Kidney capillary endothelial cell (primary cell): ENCODE data around the gene CRTC2.

ENCODE experiments used
- DNase-seq: peaks from one replicate; pipeline ENCODE4 v3.0.0-alpha.2; 2018; ENCODE audit warnings: low spot score

CRTC2 gene

GRCh38 chr1:153976819-153977249 lies 18.4 kb upstream of the CRTC2 start:
- no peak for DNase-seq

GRCh38 chr1:153973525-153973924 lies 15.1 kb upstream of the CRTC2 start:
- DNase-seq: no peak

DNA sequence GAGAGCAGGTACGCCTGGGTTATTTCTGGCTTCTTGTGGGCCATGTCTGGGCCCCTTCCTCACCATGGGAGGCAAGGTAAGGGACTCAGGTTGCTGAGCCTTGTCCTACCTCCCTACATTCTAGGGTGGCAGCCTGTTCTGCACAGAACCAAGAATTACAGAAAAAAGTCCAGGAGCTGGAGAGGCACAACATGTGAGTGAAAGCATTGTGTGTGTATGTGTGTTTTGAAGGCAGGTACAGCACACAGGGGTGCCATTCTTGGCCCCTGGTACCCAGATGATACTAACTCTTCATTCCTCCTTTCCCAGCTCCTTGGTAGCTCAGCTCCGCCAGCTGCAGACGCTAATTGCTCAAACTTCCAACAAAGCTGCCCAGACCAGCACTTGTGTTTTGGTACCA lies 14.7 kb upstream of the CRTC2 start:
- no peak for DNase-seq

DNA sequence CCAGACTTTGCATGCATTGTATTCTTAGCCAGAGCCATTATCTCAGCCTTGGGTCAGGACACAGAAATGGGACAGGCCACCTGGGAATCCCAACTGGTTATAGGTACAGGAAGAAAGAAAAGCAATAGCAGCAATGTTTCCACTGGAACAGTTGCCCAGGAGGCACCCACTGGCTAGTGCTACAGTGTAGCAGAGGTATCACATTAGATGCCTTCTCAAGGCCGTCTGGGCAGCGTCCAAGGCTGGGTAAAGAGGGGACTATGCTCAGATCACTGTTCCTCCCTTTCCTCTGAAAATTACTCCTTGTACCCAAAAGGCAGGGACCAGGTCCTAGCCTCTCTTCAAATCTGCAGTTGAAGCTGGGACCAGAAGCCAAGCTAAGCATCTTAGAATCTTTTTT lies 11.9 kb upstream of the CRTC2 start:
- no peak for DNase-seq

DNA sequence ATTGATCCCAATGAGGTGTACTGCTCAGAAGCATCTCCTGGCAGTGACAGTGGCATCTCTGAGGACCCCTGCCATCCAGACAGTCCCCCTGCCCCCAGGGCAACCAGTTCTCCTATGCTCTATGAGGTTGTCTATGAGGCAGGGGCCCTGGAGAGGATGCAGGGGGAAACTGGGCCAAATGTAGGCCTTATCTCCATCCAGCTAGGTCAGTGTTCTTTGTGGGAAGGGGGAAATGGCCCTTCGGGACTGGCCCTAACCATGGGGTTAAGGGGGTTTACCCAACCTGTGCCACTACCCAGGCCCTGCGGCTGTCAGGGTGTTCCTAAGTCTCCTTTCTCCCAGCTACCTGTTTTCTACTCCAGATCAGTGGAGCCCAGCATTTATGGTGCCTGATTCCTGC lies 10.6 kb upstream of the CRTC2 start:
- DNase-seq: no peak

GRCh38 chr1:153968408-153968807 lies 10.0 kb upstream of the CRTC2 start:
- no peak for DNase-seq

DNA sequence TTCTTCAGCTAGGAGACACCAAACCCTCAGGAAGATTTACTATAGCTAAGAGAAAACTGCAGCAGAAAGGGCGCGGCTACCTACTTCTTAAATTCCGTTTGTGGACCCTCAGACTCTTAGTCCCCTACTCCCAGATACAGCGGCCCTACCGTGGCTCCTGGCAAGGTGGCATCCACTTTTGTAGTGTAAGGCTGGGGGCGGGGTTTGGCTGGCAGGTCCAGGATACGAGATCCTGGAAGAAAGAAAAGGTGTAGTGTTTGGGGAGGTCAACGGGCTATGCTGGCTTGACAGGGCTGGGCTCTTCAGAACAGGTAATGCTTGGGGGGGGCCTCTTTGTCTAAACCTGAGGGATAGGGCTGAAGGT lies 9.6 kb upstream of the CRTC2 start:
- no peak for DNase-seq

DNA sequence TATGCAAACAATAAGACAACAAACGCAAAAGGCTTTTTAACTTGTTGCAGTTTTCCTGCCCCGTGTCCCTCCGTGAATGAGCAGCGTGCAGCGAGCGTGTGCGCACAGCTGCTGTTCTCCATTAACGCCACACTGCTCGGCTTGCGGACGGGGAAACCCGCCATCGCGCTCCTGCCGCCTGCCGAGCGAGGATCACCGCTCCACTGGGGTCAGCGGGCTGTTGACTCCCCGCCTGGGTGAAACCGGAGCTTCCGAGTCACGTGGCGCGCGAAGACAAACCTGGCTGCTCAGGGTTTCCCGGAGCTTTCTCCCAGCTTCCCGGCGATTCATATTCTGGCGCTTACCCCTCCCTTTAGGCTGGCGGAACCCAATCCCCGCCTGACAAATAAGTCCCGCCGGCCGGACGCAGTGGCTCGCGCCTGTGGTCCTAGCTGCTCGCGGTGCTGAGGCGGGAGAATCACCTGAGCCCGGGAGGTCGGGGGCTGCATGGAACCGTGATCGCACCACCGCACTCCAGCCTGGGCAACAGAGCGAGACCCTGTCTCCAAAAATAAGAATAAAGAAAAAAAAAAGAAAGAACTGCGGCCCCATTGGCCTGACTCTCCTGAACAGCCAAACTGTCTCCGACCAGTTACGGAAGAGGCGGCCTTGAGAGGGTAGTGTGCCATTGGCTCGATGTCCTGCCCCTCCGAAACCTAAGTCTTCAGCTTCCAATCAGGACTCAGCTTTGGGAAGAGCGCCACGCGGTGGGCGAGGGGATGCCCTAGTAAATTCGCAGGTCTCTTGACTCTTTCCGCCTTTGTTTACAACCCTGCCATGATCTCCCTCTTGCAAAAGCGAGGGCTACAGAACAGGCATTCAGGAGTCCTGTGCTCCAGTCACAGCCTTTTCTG lies 8.9 kb upstream of the CRTC2 start, which contains the start of gene CREB3L4:
Gene CREB3L4, plus strand, starts transcription at position 796 of the 893 bp plus-strand sequence. CDS start 624 bp downstream, outside the sequence.
- peak; percentile 97 for DNase-seq

- peak; percentile 50 for DNase-seq
These were observed 5.5 kb upstream of the CRTC2 start for GRCh38 chr1:153963850-153964331.

GRCh38 chr1:153963030-153963849 lies 4.8 kb upstream of the CRTC2 start, which contains the start of gene SLC39A1:
TSS of gene SLC39A1 (minus strand) at chr1:153963537. CDS start at chr1:153962715, 822 bp downstream.
- DNase-seq: peak; percentile 92

DNA sequence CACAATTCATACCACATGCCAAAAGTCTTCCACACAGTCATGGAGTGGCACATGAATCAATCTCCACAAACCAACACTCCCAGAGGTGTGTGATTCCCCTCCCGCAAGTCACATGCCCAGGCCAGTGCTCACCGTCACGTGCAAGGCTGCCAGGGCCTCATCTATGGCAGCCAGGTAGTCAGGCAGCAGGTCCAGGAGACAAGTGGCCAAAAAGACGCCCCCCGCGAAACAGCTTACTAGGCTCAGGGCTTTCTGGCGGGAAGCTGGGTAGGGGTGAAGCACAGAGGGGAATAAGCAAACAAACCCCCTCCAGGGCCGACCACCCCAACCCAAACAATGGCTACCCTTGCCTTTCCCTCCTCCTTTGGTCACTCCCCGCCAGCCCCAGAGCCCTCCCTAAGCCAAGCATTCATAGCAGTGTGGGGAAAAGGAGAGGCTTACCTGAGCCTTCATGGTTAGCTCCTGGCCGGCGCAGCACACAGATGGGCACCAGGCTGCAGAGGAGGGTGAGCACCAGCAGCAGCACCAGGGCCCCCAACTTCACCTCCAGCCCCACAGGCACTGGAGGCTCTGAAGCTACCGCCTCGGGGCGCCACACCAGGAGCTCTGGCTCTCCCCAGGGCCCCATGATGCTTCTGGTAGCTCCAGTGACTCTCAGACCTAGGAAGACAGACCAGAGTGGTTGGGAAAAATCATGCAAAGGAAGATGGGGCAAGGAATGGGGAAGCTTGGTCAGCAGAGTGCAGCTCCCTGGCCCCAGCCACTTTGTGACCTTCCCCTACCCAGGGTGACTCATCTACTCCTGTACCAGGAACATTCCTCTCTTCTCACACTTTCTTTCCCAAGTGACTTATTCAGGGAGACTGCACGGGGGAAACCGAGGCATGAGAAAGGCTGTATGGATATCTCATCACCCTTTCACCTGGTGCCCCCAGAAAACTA lies 3.9 kb upstream of the CRTC2 start:
- peak; percentile 40 for DNase-seq

GRCh38 chr1:153961421-153961820 lies 3.0 kb upstream of the CRTC2 start:
- no peak for DNase-seq

DNA sequence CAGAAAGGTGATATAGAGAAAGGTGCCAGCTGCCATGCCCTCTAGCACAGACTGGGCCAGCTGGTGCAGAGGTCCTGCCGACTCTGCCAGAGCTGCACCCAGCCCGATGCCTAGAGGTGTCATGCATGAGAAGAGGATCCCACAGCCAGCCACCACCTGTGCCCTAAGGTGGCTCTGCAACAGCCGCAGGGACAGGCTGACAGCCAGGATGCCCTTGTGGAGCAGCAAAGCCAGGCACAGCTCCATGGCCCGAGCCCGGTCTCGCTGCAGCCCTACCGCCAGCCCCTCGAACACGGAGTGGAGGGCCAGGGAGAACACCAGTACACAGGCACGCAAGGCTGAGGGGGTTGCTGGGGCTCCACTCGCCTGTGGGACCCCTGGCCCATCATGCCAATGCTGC lies 1.8 kb upstream of the CRTC2 start:
- no peak for DNase-seq

DNA sequence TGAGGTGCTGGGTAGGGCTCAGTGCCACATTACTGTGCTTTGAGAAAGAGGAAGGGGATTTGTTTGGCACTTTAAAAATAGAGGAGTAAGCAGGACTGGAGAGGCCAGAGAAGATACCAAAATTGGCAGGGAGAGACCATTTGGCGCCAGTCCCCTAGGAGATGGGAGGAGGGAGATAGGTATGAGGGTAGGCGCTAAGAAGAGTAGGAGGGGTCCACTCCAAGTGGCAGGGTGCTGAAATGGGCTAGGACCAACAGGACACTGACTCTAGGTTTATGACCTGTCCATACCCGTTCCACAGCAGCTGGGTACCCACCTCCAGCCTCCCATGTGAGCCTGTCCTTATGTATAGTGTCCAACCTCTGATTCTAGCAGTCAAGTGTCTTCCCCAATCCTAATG lies 1.0 kb upstream of the CRTC2 start:
- DNase-seq: no peak

GRCh38 chr1:153958961-153959260 lies 499 bp upstream of the CRTC2 start:
- DNase-seq: no peak

DNA sequence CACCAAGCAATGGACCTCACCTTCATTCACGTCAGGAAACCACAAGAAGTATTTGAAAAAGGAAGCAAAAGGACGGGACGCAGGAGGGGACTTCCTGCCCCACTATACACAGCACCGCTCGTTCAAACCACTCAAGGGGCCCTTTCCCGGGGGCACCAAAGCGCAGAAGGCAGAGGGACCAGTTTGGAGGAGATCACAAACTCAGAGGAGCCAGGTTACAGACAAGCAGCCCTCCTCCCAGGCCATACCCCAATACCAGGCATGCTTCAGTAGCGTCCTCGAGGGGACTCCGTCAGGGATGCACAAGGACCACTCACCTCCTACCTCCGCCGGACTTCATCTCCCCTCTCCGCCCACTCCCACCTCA lies 685 bp downstream of the CRTC2 start:
- DNase-seq: no peak

DNA sequence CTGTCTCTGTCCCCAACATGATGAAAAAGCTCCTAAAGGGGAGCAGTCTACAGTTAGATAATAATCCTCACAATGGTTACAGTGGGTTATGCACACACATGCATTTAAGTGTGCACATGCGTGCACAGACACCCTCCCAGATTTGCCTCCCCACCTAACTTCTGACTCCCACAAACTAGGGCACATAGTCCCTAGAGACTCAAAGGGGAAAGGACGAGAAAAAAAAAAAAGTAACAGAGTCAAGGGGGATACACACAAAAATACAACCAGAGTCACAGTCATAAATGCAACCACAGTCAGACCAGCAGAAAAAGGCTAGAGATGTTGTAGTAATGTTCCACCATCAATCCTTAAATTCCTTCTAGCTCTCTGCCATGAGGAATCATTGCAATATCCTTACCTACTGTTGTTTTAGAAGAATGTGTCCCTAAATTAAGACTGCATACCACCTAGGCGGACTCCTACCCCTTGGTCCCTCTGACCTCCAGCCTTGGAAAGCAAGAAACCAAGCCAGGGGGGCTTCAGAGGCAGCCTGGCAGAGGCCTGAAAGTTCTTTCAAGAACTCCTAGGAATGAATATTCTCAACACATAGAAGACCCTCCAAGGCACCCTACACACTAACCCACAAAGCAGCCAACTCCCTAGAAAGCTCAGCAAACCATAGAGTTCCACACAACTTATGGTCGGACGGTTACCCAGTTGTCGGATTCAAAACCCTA lies 1.3 kb downstream of the CRTC2 start:
- DNase-seq: no peak

- DNase-seq: no peak
These were observed 3.6 kb downstream of the CRTC2 start for GRCh38 chr1:153954826-153955225.

DNA sequence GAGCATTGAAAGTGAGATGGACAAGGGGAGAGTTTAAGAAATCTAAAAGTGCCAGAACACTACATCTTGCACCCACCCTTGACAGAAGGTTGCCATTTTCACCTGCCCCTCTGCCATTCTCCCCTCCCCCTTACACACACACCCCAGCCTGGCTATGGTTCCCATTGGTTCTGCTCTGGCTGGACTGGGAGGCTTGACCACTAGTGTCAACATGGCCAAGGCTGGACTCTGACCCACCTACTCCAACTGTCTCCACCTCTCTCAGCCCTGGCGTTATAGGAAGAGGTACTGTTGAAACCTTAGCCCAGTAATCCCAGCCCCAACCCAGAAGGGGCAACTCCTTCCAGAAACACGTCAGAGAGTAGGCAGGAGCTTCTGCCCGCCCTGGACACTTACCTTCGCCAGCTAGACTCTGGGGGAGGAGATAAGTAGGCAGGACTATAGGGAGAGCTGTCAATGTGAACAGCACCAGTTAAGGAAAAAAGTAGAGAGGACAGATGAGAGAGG lies 4.5 kb downstream of the CRTC2 start:
- no peak for DNase-seq

DNA sequence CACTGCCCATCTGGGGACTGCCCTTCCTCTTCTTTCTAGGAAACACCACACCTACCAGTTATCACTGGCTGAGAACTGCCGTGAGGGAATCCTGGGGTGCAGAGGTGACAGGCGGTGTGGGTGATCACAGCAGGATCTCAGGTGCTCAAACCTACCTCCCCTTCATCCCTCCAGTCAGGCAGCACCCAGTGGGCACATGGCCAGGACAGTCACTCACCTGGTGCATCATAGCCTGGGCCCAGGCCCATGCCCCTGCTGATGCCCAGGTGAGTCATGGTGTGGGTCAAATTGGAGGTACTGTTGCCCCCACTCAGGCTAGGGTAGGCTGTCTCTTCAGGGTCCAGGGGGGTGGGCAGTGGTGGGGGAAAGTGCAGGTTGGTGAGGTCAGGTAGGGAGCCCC lies 6.6 kb downstream of the CRTC2 start:
- no peak for DNase-seq

DNA sequence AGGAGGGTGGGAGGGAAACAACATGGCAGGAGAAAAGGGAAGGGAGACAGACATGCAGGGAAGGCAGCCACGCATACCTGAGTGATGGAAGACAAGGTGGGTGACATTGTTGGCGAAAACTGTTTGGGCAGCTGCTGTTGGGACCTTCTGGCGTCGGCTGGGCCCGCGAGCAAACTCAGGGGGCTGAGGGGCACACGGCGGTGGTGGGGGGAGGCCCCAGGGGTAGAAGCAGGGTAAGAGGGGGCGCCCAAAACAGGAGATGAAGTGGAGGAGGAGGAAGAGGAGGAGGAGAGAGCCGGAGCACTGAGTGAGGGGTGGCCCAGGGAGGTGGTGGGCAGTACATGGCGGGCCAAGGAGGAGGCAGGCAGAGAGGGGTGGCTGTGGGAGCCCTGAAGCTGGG lies 7.2 kb downstream of the CRTC2 start:
- no peak for DNase-seq
